SU-DHL-6 (cell line): ENCODE measurements around the gene PRMT3.

Experiments
- H2AFZ ChIP-seq: fragments of 200-600 bp; sonication (generic); 2 replicates; pipeline ENCODE4 v1.6.1; 2014; ENCODE audit warnings: low read depth, mild to moderate bottlenecking, moderate library complexity, mixed read lengths, antibody characterized with exemption, low read length; ENCODE audit not compliant: severe bottlenecking
- H3F3A ChIP-seq: fragments of 200-600 bp; shearing (Covaris generic); 2 replicates; pipeline ENCODE4 v1.6.0; 2016; ENCODE audit warnings: antibody characterized with exemption, mild to moderate bottlenecking; ENCODE audit not compliant: insufficient read depth
- H3K27ac ChIP-seq: fragments of 200-600 bp; sonication (generic); 2 replicates; pipeline ENCODE4 v1.5.1; 2016; ENCODE audit warnings: low read depth, mild to moderate bottlenecking, low read length, moderate library complexity, mixed read lengths
- H3K27me3 ChIP-seq: fragments of 200-600 bp; sonication (generic), shearing (Covaris generic); 2 replicates; pipeline ENCODE4 v1.6.0; 2014; ENCODE audit warnings: mild to moderate bottlenecking, low read length
- H3K36me3 ChIP-seq: fragments of 200-600 bp; sonication (generic); 2 replicates; pipeline ENCODE4 v1.6.1; 2014; ENCODE audit warnings: mild to moderate bottlenecking, low read length, mixed read lengths
- H3K4me2 ChIP-seq: fragments of 300-600, 200-600 bp; shearing (Covaris generic), sonication (generic); 2 replicates; pipeline ENCODE4 v1.6.0; 2014; ENCODE audit warnings: low read length, low read depth, mild to moderate bottlenecking; ENCODE audit not compliant: poor library complexity, severe bottlenecking
- H3K4me3 ChIP-seq: fragments of 200-600 bp; sonication (generic); 2 replicates; pipeline ENCODE4 v1.5.1; 2014; ENCODE audit warnings: antibody characterized with exemption, low read length, mild to moderate bottlenecking, mixed read lengths; ENCODE audit not compliant: insufficient read depth, poor library complexity, severe bottlenecking
- H3K79me2 ChIP-seq: fragments of 200-600 bp; sonication (generic); 2 replicates; pipeline ENCODE4 v1.6.1; 2014; ENCODE audit warnings: mild to moderate bottlenecking, low read length, moderate library complexity; ENCODE audit not compliant: insufficient read depth
- H3K9ac ChIP-seq: fragments of 200-600 bp; sonication (generic); 2 replicates; pipeline ENCODE4 v1.7.0; 2014; ENCODE audit warnings: mild to moderate bottlenecking, low read length
- H3K9me2 ChIP-seq: fragments of 200-600 bp; sonication (generic); replicated peaks from 2 replicates; pipeline ENCODE4 v1.6.1; 2014; ENCODE audit warnings: low read length; ENCODE audit not compliant: insufficient read depth
- H3K9me3 ChIP-seq: fragments of 200-600 bp; sonication (generic); 2 replicates; pipeline ENCODE4 v1.6.1; 2014; ENCODE audit warnings: low read length, mixed read lengths; ENCODE audit not compliant: insufficient read depth
- H4K20me1 ChIP-seq: fragments of 200-600 bp; sonication (generic); 2 replicates; pipeline ENCODE4 v1.6.1; 2014; ENCODE audit warnings: low read depth, mild to moderate bottlenecking, antibody characterized with exemption, low read length, moderate library complexity, mixed read lengths
- CTCF ChIP-seq: fragments of 200-600 bp; sonication (generic); IDR thresholded peaks from one replicate; pipeline ENCODE4 v1.5.1; 2017; ENCODE audit warnings: antibody characterized with exemption, mild to moderate bottlenecking, low read length, moderate library complexity; ENCODE audit not compliant: insufficient read depth, poor library complexity, severe bottlenecking
- EZH2phosphoT487 ChIP-seq: fragments of 200-600 bp; sonication (generic), shearing (Covaris generic); conservative IDR thresholded peaks from 2 replicates; pipeline ENCODE4 v1.6.1; 2018; ENCODE audit warnings: mild to moderate bottlenecking, antibody characterized with exemption, low read length, moderate library complexity, mixed read lengths

Gene PRMT3

GRCh38 chr11:20372081-20372626, 15.4 kb upstream of the PRMT3 start:
- H3K9me3 ChIP-seq, result no peaks in the 10 kb centered on the region

GRCh38 chr11:20373147-20373546, 14.4 kb upstream of the PRMT3 start:
- no peaks in the 10 kb centered on the region for H3K27me3 ChIP-seq
- no peak overlapping the region for H2AFZ ChIP-seq
- TF ChIP-seq CTCF (no peak), EZH2phosphoT487 (no peak)
- H3K9ac ChIP-seq, result no peak overlapping the region
- H3K9me2 ChIP-seq, result no peaks in the 10 kb centered on the region
- H4K20me1 ChIP-seq, result no peaks in the 10 kb centered on the region
- peaks cover 8% of the 10 kb centered on the region; the same call in 1 of the 2 replicates for H3K36me3 ChIP-seq
- no peaks in the 10 kb centered on the region for H3K79me2 ChIP-seq
- H3K9me3 ChIP-seq, result no peaks in the 10 kb centered on the region
- no peak overlapping the region for H3K27ac ChIP-seq
- no peak overlapping the region for H3K4me3 ChIP-seq
- no peaks in the 10 kb centered on the region for H3F3A ChIP-seq
- no peak overlapping the region for H3K4me2 ChIP-seq

More at GRCh38 chr11:20372081-20372626, 15.4 kb upstream of the PRMT3 start:
- Histone ChIP-seq H2AFZ (no peak overlapping the region), H3K79me2 (no peaks in the 10 kb centered on the region), H3K9me2 (no peaks in the 10 kb centered on the region), H3K27ac (no peak overlapping the region), H3K4me3 (no peak overlapping the region), H3F3A (no peaks in the 10 kb centered on the region), H3K27me3 (no peaks in the 10 kb centered on the region), H3K4me2 (no peak overlapping the region), H3K36me3 (peaks cover 3% of the 10 kb centered on the region; the same call in 1 of the 2 replicates), H3K9ac (no peak overlapping the region), H4K20me1 (no peaks in the 10 kb centered on the region)
- no peak for TF ChIP-seq CTCF
- TF ChIP-seq EZH2phosphoT487, result no peak

- H3K27me3 ChIP-seq, result no peaks in the 10 kb centered on the region
- H2AFZ ChIP-seq, result no peak overlapping the region
- no peak overlapping the region for H3K4me2 ChIP-seq
- H3K27ac ChIP-seq, result no peak overlapping the region
- no peak overlapping the region for H3K4me3 ChIP-seq
- no peak overlapping the region for H3K9ac ChIP-seq
- no peaks in the 10 kb centered on the region for H3K79me2 ChIP-seq
- H3K9me2 ChIP-seq, result no peaks in the 10 kb centered on the region
- H4K20me1 ChIP-seq, result no peaks in the 10 kb centered on the region
- no peaks in the 10 kb centered on the region for H3F3A ChIP-seq
- H3K9me3 ChIP-seq, result no peaks in the 10 kb centered on the region
- H3K36me3 ChIP-seq, result peaks cover 8% of the 10 kb centered on the region; the same call in 1 of the 2 replicates
- TF ChIP-seq CTCF (no peak), EZH2phosphoT487 (no peak)
Measured at GRCh38 chr11:20373568-20374209, 13.8 kb upstream of the PRMT3 start.
